GM19035 (cell line): ENCODE data around the gene C11orf91.
"Not testable (repeated sequence)": the region's sequence is repeated elsewhere in the genome, so short reads cannot be mapped to it uniquely, and the experiment has no call there.

Experiments used
- ATAC-seq: cut with Tn5 transposase; IDR thresholded peaks from one replicate; pipeline ENCODE4 v1.9.1; 2021; ENCODE audit not compliant: unreplicated experiment

Gene C11orf91

GRCh38 chr11:33721984-33722383 is 21.4 kb upstream of the C11orf91 start:
- no peak for ATAC-seq

- ATAC-seq: no peak
Measured at GRCh38 chr11:33721426-33721825, 20.8 kb upstream of the C11orf91 start.

- ATAC-seq: no peak
Measured at GRCh38 chr11:33719587-33719986, 19.0 kb upstream of the C11orf91 start.

GRCh38 chr11:33718440-33718839 is 17.8 kb upstream of the C11orf91 start:
- ATAC-seq: no peak

- no peak for ATAC-seq
Measured at GRCh38 chr11:33716243-33716642, 15.6 kb upstream of the C11orf91 start.

- no peak for ATAC-seq
Measured at GRCh38 chr11:33713856-33714398, 13.3 kb upstream of the C11orf91 start.

- no peak for ATAC-seq
Measured at GRCh38 chr11:33713151-33713855, 12.7 kb upstream of the C11orf91 start.

GRCh38 chr11:33712436-33712835 is 11.8 kb upstream of the C11orf91 start:
- no peak for ATAC-seq

- no peak for ATAC-seq
Measured at GRCh38 chr11:33709466-33709865, 8.8 kb upstream of the C11orf91 start.

- ATAC-seq: no peak
Measured at GRCh38 chr11:33708985-33709384, 8.4 kb upstream of the C11orf91 start.

GRCh38 chr11:33707831-33708230 is 7.2 kb upstream of the C11orf91 start:
- not testable (repeated sequence) for ATAC-seq

- no peak for ATAC-seq
Measured at GRCh38 chr11:33706966-33707365, 6.3 kb upstream of the C11orf91 start.

GRCh38 chr11:33706546-33706945 is 5.9 kb upstream of the C11orf91 start:
- ATAC-seq: no peak

GRCh38 chr11:33704240-33705002 is 3.8 kb upstream of the C11orf91 start:
- no peak for ATAC-seq

GRCh38 chr11:33703788-33704187 is 3.2 kb upstream of the C11orf91 start:
- ATAC-seq: no peak

- ATAC-seq: no peak
Measured at GRCh38 chr11:33703234-33703633, 2.6 kb upstream of the C11orf91 start.

GRCh38 chr11:33701302-33702230 is 940 bp upstream of the C11orf91 start:
- no peak for ATAC-seq

- ATAC-seq: no peak
Measured at GRCh38 chr11:33700063-33700501, 544 bp downstream of the C11orf91 start.

GRCh38 chr11:33699515-33700062 is 1.0 kb downstream of the C11orf91 start:
- ATAC-seq: no peak

- no peak for ATAC-seq
Measured at GRCh38 chr11:33698921-33699320, 1.7 kb downstream of the C11orf91 start.

GRCh38 chr11:33697997-33698396 is 2.6 kb downstream of the C11orf91 start:
- ATAC-seq: no peak
